HG03103 (cell line): Measurements from ENCODE around the gene STMN3.

ENCODE experiments used
- ATAC-seq: cut with Tn5 transposase; IDR thresholded peaks from one replicate; pipeline ENCODE4 v1.9.1; 2021; ENCODE audit warnings: low read depth; ENCODE audit not compliant: unreplicated experiment

The STMN3 gene

GRCh38 chr20:63591147-63591533 lies 62.1 kb downstream of the STMN3 start:
- no peak for ATAC-seq

- ATAC-seq, result no peak
Measured at GRCh38 chr20:63590218-63591146, 62.7 kb downstream of the STMN3 start.
